Thyroid gland (tissue), 4 donors: ENCODE results near the gene FRYL. TPM values are rescaled to one million over a fixed set of nuclear protein-coding genes. Genes with fewer than 3 reads are reported as not detected.

Experiments
- DNase-seq, 2 donors: peaks; one replicate each; pipeline ENCODE4 v3.0.0-alpha.2; 2019
- H3K27ac ChIP-seq, 3 donors: fragments of 200-600 bp; sonication (generic); 1 replicate in 2 of 3; 2 replicates in 1 of 3; pipeline ENCODE4 v1.5.1; 2016 to 2019; ENCODE audit warnings: mild to moderate bottlenecking in 1 of 3, moderate library complexity in 1 of 3
- H3K27me3 ChIP-seq: fragments of 200-600 bp; sonication (generic); one replicate; pipeline ENCODE4 v1.5.1; 2019
- H3K36me3 ChIP-seq, 2 donors: fragments of 200-600 bp; sonication (generic); one replicate each; pipeline ENCODE4 v1.5.1; 2016 to 2019
- H3K4me1 ChIP-seq, 2 donors: fragments of 200-600 bp; sonication (generic); one replicate each; pipeline ENCODE4 v1.5.1; 2017 to 2019
- H3K4me3 ChIP-seq, 3 donors: fragments of 200-600 bp; sonication (generic); replicated peaks in 1 of 3; 1 replicate in 2 of 3; 2 replicates in 1 of 3; pipeline ENCODE4 v1.5.1; 2016; ENCODE audit warnings: mild to moderate bottlenecking in 1 of 3
- H3K9me3 ChIP-seq: fragments of 200-600 bp; sonication (generic); one replicate; pipeline ENCODE4 v1.5.1; 2017
- CTCF ChIP-seq, 6 experiments: fragments of 200-600 bp in 3 of 6; fragments of 450-650 bp in 3 of 6; sonication (generic) in 3 of 6; IDR thresholded peaks; one replicate each; pipeline ENCODE4 v1.5.1; 2016 to 2019; ENCODE audit warnings: antibody characterized with exemption in 6 of 6, mild to moderate bottlenecking in 2 of 6, inconsistent platforms in 1 of 6, moderate library complexity in 1 of 6
- POLR2A ChIP-seq, 2 donors: fragments of 450-650 bp; IDR thresholded peaks; one replicate each; pipeline ENCODE4 v1.6.1; 2017; ENCODE audit warnings: antibody characterized with exemption in 2 of 2, mild to moderate bottlenecking in 2 of 2, moderate library complexity in 1 of 2
- WGBS, 2 donors: methylation state at CpG; one replicate each; pipeline ENCODE4 v1.1.5; 2017; 5-methylcytosine and 5-hydroxymethylcytosine counted together
- intact Hi-C: fragments of 100-400 bp; cut with DNase I; formaldehyde crosslinking; loops from one replicate; pipeline ENCODE4 v1.15.1; 2023
- total RNA-seq, 4 donors: library from RNA; depleted of rRNA; stranded (reverse); fragments of >200 nt; gene quantifications; one replicate each; pipeline ENCODE4 v1.2.3, GENCODE V29; 2016

The FRYL gene
- total RNA-seq, 4 donors from 2014 or later = 48.7 to 90.4 (median 67.8) TPM

GRCh38 chr4:48633657-48634056 lies 146.4 kb downstream of the FRYL start:
- Histone ChIP-seq H3K27ac (no peak overlapping the region), H3K9me3 (no peaks in the 10 kb centered on the region), H3K27me3 (no peaks in the 10 kb centered on the region), H3K4me1 (no peaks in the 10 kb centered on the region), H3K36me3 (no peaks in the 10 kb centered on the region), H3K4me3 (no peak overlapping the region)
- intact Hi-C loops = no loop called here
- DNase-seq = no peak
- WGBS, 2 donors = 95 to 100% methylated on average over 1 of the region's 1 CpG
- TF ChIP-seq POLR2A (IDR thresholded peaks at IDR 0.05) = no peak
- TF ChIP-seq CTCF (IDR thresholded peaks at IDR 0.05) = no peak

- Histone ChIP-seq H3K4me3 (no peak overlapping the region), H3K27me3 (no peaks in the 10 kb centered on the region), H3K4me1 (no peaks in the 10 kb centered on the region), H3K36me3 (no peaks in the 10 kb centered on the region), H3K9me3 (no peaks in the 10 kb centered on the region), H3K27ac (no peak overlapping the region)
- intact Hi-C loops = no loop called here
- DNase-seq = no peak
- no peak for TF ChIP-seq POLR2A (IDR thresholded peaks at IDR 0.05)
- no peak for TF ChIP-seq CTCF (IDR thresholded peaks at IDR 0.05)
- 85 to 98% methylated on average over 2 of the region's 2 CpGs for WGBS, 2 donors
Observed at GRCh38 chr4:48629458-48629857, 150.6 kb downstream of the FRYL start.

GRCh38 chr4:48623182-48623780 lies 156.8 kb downstream of the FRYL start:
- Histone ChIP-seq H3K36me3 (peaks cover 0 to 5% of the 10 kb centered on the region in 2 donors), H3K4me1 (no peaks in the 10 kb centered on the region), H3K4me3 (no peak overlapping the region), H3K27me3 (no peaks in the 10 kb centered on the region), H3K9me3 (no peaks in the 10 kb centered on the region), H3K27ac (no peak overlapping the region)
- intact Hi-C loops = no loop called here
- 80 to 86% methylated on average over 5 of the region's 5 CpGs for WGBS, 2 donors
- TF ChIP-seq POLR2A (IDR thresholded peaks at IDR 0.05) (no peak), CTCF (IDR thresholded peaks at IDR 0.05) (no peak)
- DNase-seq = no peak

- no peaks in the 10 kb centered on the region for H3K4me1 ChIP-seq
- intact Hi-C loops = no loop called here
- H3K36me3 ChIP-seq = peaks cover 0 to 5% of the 10 kb centered on the region in 2 donors
- 91 to 92% methylated on average over 2 of the region's 2 CpGs for WGBS, 2 donors
- DNase-seq = no peak
- no peaks in the 10 kb centered on the region for H3K27me3 ChIP-seq
- TF ChIP-seq CTCF (IDR thresholded peaks at IDR 0.05) = no peak
- no peak for TF ChIP-seq POLR2A (IDR thresholded peaks at IDR 0.05)
- H3K9me3 ChIP-seq = no peaks in the 10 kb centered on the region
- H3K4me3 ChIP-seq = no peak overlapping the region
- no peak overlapping the region for H3K27ac ChIP-seq
Observed at GRCh38 chr4:48620831-48621230, 159.2 kb downstream of the FRYL start.

GRCh38 chr4:48620093-48620492 lies 160.0 kb downstream of the FRYL start:
- 72 to 79% methylated on average over 1 of the region's 1 CpG for WGBS, 2 donors
- no peak for DNase-seq
- intact Hi-C loops = no loop called here
- Histone ChIP-seq H3K27me3 (no peaks in the 10 kb centered on the region), H3K27ac (no peak overlapping the region), H3K36me3 (peaks cover 0 to 5% of the 10 kb centered on the region in 2 donors), H3K4me3 (no peak overlapping the region), H3K4me1 (no peaks in the 10 kb centered on the region), H3K9me3 (no peaks in the 10 kb centered on the region)
- TF ChIP-seq POLR2A (IDR thresholded peaks at IDR 0.05) = no peak
- no peak for TF ChIP-seq CTCF (IDR thresholded peaks at IDR 0.05)
